ENCODE results near the gene DPP6.

DNA sequence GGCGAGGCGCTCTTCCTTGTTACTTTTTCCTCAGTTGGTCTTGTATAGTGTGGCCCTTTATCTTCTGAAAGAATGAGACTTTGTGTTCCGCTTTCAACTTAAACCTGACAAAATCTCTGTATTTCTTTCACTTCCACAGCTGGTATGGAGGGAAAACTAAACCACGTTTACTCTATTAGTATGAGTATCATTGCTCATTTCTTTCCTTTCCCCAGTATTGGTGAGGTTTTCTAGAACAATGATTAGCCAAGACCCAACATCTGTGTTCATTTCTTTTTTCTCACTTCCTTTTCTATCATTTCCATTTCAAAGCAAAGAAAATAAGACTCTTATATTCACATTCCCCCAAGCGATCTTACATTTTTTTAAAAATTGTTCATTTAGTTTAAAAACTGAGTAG, 785.4 kb downstream of the DPP6 start:
- TF ChIP-seq, protein P1, sequence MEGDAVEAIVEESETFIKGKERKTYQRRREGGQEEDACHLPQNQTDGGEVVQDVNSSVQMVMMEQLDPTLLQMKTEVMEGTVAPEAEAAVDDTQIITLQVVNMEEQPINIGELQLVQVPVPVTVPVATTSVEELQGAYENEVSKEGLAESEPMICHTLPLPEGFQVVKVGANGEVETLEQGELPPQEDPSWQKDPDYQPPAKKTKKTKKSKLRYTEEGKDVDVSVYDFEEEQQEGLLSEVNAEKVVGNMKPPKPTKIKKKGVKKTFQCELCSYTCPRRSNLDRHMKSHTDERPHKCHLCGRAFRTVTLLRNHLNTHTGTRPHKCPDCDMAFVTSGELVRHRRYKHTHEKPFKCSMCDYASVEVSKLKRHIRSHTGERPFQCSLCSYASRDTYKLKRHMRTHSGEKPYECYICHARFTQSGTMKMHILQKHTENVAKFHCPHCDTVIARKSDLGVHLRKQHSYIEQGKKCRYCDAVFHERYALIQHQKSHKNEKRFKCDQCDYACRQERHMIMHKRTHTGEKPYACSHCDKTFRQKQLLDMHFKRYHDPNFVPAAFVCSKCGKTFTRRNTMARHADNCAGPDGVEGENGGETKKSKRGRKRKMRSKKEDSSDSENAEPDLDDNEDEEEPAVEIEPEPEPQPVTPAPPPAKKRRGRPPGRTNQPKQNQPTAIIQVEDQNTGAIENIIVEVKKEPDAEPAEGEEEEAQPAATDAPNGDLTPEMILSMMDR (IDR thresholded peaks at IDR 0.05) = no peak
- no peak for TF ChIP-seq POLR2AphosphoS5 (IDR thresholded peaks at IDR 0.05; ENCODE audit: low read depth, low read length)
- TF ChIP-seq, protein P2, sequence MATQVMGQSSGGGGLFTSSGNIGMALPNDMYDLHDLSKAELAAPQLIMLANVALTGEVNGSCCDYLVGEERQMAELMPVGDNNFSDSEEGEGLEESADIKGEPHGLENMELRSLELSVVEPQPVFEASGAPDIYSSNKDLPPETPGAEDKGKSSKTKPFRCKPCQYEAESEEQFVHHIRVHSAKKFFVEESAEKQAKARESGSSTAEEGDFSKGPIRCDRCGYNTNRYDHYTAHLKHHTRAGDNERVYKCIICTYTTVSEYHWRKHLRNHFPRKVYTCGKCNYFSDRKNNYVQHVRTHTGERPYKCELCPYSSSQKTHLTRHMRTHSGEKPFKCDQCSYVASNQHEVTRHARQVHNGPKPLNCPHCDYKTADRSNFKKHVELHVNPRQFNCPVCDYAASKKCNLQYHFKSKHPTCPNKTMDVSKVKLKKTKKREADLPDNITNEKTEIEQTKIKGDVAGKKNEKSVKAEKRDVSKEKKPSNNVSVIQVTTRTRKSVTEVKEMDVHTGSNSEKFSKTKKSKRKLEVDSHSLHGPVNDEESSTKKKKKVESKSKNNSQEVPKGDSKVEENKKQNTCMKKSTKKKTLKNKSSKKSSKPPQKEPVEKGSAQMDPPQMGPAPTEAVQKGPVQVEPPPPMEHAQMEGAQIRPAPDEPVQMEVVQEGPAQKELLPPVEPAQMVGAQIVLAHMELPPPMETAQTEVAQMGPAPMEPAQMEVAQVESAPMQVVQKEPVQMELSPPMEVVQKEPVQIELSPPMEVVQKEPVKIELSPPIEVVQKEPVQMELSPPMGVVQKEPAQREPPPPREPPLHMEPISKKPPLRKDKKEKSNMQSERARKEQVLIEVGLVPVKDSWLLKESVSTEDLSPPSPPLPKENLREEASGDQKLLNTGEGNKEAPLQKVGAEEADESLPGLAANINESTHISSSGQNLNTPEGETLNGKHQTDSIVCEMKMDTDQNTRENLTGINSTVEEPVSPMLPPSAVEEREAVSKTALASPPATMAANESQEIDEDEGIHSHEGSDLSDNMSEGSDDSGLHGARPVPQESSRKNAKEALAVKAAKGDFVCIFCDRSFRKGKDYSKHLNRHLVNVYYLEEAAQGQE (IDR thresholded peaks at IDR 0.05; ENCODE audit: insufficient read depth in 1 of 2, low read depth in 2 of 2, low read length in 1 of 2) = no peak
- TF ChIP-seq TCF7L2 (IDR thresholded peaks at IDR 0.05; ENCODE audit: low read depth, low read length) = no peak
- TF ChIP-seq SIN3A (IDR thresholded peaks at IDR 0.05; ENCODE audit: borderline replicate concordance, insufficient read depth, low read depth, low read length) = no peak

All from Panc1 (cell line).